Osteoblast (primary cell): ENCODE measurements around the gene IL26. TPM values are rescaled to one million over a fixed set of nuclear protein-coding genes. Genes with fewer than 3 reads are reported as not detected.

Experiments used
- DNase-seq: peaks from one replicate; pipeline ENCODE4 v3.0.0; 2011; ENCODE audit warnings: low spot score, mixed read lengths; ENCODE audit not compliant: insufficient read length; ENCODE audit errors: missing footprints
- H2AFZ ChIP-seq: 2 replicates; pipeline ENCODE4 v1.6.0; 2011; ENCODE audit warnings: mild to moderate bottlenecking, low read length
- H3K27ac ChIP-seq: 2 replicates; pipeline ENCODE4 v1.5.1; 2011; ENCODE audit warnings: mild to moderate bottlenecking, low read depth, low read length, moderate library complexity
- H3K27me3 ChIP-seq: 2 replicates; pipeline ENCODE4 v1.6.0; 2012; ENCODE audit warnings: mild to moderate bottlenecking, control low read depth, inconsistent platforms, low read length, moderate library complexity; ENCODE audit not compliant: insufficient read depth
- H3K36me3 ChIP-seq: 2 replicates; pipeline ENCODE4 v1.5.1; 2011; ENCODE audit warnings: mild to moderate bottlenecking, low read length, control low read depth, moderate library complexity; ENCODE audit not compliant: insufficient read depth
- H3K4me1 ChIP-seq: 2 replicates; pipeline ENCODE4 v1.5.1; 2011; ENCODE audit warnings: mild to moderate bottlenecking, low read length, control low read depth, moderate library complexity; ENCODE audit not compliant: insufficient read depth
- H3K4me2 ChIP-seq: 2 replicates; pipeline ENCODE4 v1.6.0; 2011; ENCODE audit warnings: mild to moderate bottlenecking, low read length; ENCODE audit not compliant: insufficient read depth
- H3K4me3 ChIP-seq: fragments of 200-600 bp; sonication (generic); 3 replicates; pipeline ENCODE4 v1.5.1; 2012; ENCODE audit warnings: mild to moderate bottlenecking, low read length, inconsistent platforms; ENCODE audit not compliant: insufficient read depth
- H3K79me2 ChIP-seq: 2 replicates; pipeline ENCODE4 v1.6.0; 2012; ENCODE audit warnings: mild to moderate bottlenecking, low read length, control low read depth, inconsistent platforms; ENCODE audit not compliant: insufficient read depth
- H3K9me3 ChIP-seq: 2 replicates; pipeline ENCODE4 v1.5.1; 2011; ENCODE audit warnings: low read depth, low read length, control low read depth
- H4K20me1 ChIP-seq: 2 replicates; pipeline ENCODE4 v1.6.0; 2012; ENCODE audit warnings: mild to moderate bottlenecking, low read length, control low read depth; ENCODE audit not compliant: insufficient read depth
- total RNA-seq: library from RNA; depleted of rRNA; stranded (reverse); fragments of >200 nt; gene quantifications from 2 replicates; pipeline ENCODE4 v1.2.3, GENCODE V29; 2012
- TF ChIP-seq, protein P1 (sequence below): IDR thresholded peaks from 2 replicates; pipeline ENCODE4 v1.5.1; 2011; ENCODE audit warnings: mild to moderate bottlenecking, low read depth, low read length, moderate library complexity; ENCODE audit errors: extremely low read depth

Gene IL26
- total RNA-seq, 1 donor = 3.6 TPM

- Histone ChIP-seq H3K9me3 (no peaks in the 10 kb centered on the region), H4K20me1 (no peaks in the 10 kb centered on the region), H3K4me1 (peaks cover 55% of the 10 kb centered on the region), H3K79me2 (no peaks in the 10 kb centered on the region), H3K27ac (no peak overlapping the region), H3K4me2 (no peak overlapping the region), H3K27me3 (no peaks in the 10 kb centered on the region), H2AFZ (peak overlapping the region; percentile 31), H3K36me3 (no peaks in the 10 kb centered on the region), H3K4me3 (no peak overlapping the region)
- no peak for DNase-seq
- TF ChIP-seq, protein P1, sequence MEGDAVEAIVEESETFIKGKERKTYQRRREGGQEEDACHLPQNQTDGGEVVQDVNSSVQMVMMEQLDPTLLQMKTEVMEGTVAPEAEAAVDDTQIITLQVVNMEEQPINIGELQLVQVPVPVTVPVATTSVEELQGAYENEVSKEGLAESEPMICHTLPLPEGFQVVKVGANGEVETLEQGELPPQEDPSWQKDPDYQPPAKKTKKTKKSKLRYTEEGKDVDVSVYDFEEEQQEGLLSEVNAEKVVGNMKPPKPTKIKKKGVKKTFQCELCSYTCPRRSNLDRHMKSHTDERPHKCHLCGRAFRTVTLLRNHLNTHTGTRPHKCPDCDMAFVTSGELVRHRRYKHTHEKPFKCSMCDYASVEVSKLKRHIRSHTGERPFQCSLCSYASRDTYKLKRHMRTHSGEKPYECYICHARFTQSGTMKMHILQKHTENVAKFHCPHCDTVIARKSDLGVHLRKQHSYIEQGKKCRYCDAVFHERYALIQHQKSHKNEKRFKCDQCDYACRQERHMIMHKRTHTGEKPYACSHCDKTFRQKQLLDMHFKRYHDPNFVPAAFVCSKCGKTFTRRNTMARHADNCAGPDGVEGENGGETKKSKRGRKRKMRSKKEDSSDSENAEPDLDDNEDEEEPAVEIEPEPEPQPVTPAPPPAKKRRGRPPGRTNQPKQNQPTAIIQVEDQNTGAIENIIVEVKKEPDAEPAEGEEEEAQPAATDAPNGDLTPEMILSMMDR = no peak
Observed at GRCh38 chr12:68269779-68270178, 44.2 kb upstream of the IL26 start.

- Histone ChIP-seq H3K4me3 (no peak overlapping the region), H3K79me2 (no peaks in the 10 kb centered on the region), H3K27me3 (no peaks in the 10 kb centered on the region), H3K36me3 (no peaks in the 10 kb centered on the region), H2AFZ (no peak overlapping the region), H4K20me1 (no peaks in the 10 kb centered on the region), H3K27ac (peak overlapping the region; percentile 68), H3K4me1 (peaks cover 64% of the 10 kb centered on the region), H3K9me3 (no peaks in the 10 kb centered on the region), H3K4me2 (no peak overlapping the region)
- TF ChIP-seq, protein P1 = no peak
- DNase-seq = no peak
Observed at GRCh38 chr12:68268967-68269366, 43.4 kb upstream of the IL26 start.

GRCh38 chr12:68267892-68268396, 42.3 kb upstream of the IL26 start:
- H3K4me1 ChIP-seq = peaks cover 74% of the 10 kb centered on the region
- H3K9me3 ChIP-seq = no peaks in the 10 kb centered on the region
- H4K20me1 ChIP-seq = no peaks in the 10 kb centered on the region
- no peak overlapping the region for H2AFZ ChIP-seq
- no peaks in the 10 kb centered on the region for H3K36me3 ChIP-seq
- H3K27ac ChIP-seq = peak overlapping the region; percentile 68
- DNase-seq = no peak
- TF ChIP-seq, protein P1 = no peak
- H3K4me3 ChIP-seq = no peak overlapping the region
- H3K27me3 ChIP-seq = no peaks in the 10 kb centered on the region
- peak overlapping the region; percentile 1 for H3K4me2 ChIP-seq
- H3K79me2 ChIP-seq = no peaks in the 10 kb centered on the region

GRCh38 chr12:68264857-68265256, 39.2 kb upstream of the IL26 start:
- Histone ChIP-seq H4K20me1 (no peaks in the 10 kb centered on the region), H3K4me3 (peak overlapping the region; percentile 34), H3K4me2 (peak overlapping the region; percentile 71), H3K4me1 (peaks cover 79% of the 10 kb centered on the region), H3K79me2 (no peaks in the 10 kb centered on the region), H3K27ac (peak overlapping the region; percentile 98), H3K27me3 (no peaks in the 10 kb centered on the region), H3K9me3 (no peaks in the 10 kb centered on the region), H2AFZ (no peak overlapping the region), H3K36me3 (no peaks in the 10 kb centered on the region)
- DNase-seq = no peak
- TF ChIP-seq, protein P1 = no peak
